Measurements from ENCODE around the gene ZNF681. TPM values are rescaled to one million over a fixed set of nuclear protein-coding genes. Genes with fewer than 3 reads are reported as not detected.
"Not testable (repeated sequence)": the region's sequence is repeated elsewhere in the genome, so short reads cannot be mapped to it uniquely, and the experiment has no call there.

The ZNF681 gene
- total RNA-seq, 1 donor from 2014 or later: 1.4 TPM

GRCh38 chr19:23783636-23784035 lies 24.9 kb upstream of the ZNF681 start:
- DNase-seq (ENCODE audit: low spot score): no peak
- Mint-ChIP-seq H3K9me3 (ENCODE audit: low read depth) (peaks cover 17% of the 10 kb centered on the region), H3K36me3 (ENCODE audit: low read depth) (peaks cover 17% of the 10 kb centered on the region), H3K4me1 (ENCODE audit: low read depth) (peaks cover 8% of the 10 kb centered on the region), H3K27ac (ENCODE audit: unreplicated experiment) (no peak overlapping the region), H3K27me3 (ENCODE audit: low read depth) (no peaks in the 10 kb centered on the region), H3K4me3 (ENCODE audit: unreplicated experiment) (no peak overlapping the region)
- TF ChIP-seq CTCF (IDR thresholded peaks at IDR 0.05): no peak

DNA sequence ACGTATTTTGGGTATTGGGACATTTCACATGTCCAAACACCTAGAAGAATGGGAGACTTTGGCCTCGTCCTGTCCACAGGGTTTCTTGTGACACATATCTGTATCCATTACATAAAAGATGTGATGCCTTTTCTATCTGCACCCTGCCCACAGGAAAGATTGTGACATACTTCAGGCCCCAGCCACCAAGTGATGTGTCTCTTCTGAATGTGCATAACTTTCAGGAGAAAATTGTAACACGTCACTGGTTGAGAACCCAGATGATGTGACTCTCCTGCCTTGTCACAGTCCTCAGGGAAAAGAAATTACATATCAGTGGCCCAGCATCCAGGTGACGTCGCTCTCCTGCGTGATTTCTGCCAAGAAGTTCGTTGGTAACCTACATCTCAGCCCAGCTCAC lies 21.0 kb upstream of the ZNF681 start:
- H3K27ac Mint-ChIP-seq (ENCODE audit: unreplicated experiment): no peak overlapping the region
- H3K9me3 Mint-ChIP-seq (ENCODE audit: low read depth): peaks cover 14% of the 10 kb centered on the region
- DNase-seq (ENCODE audit: low spot score): no peak
- no peak for TF ChIP-seq CTCF (IDR thresholded peaks at IDR 0.05)
- no peaks in the 10 kb centered on the region for H3K27me3 Mint-ChIP-seq (ENCODE audit: low read depth)
- H3K4me3 Mint-ChIP-seq (ENCODE audit: unreplicated experiment): no peak overlapping the region
- H3K4me1 Mint-ChIP-seq (ENCODE audit: low read depth): no peaks in the 10 kb centered on the region
- peaks cover 23% of the 10 kb centered on the region for H3K36me3 Mint-ChIP-seq (ENCODE audit: low read depth)

- H3K9me3 Mint-ChIP-seq (ENCODE audit: low read depth): peaks cover 14% of the 10 kb centered on the region
- no peaks in the 10 kb centered on the region for H3K27me3 Mint-ChIP-seq (ENCODE audit: low read depth)
- H3K4me1 Mint-ChIP-seq (ENCODE audit: low read depth): no peaks in the 10 kb centered on the region
- H3K27ac Mint-ChIP-seq (ENCODE audit: unreplicated experiment): no peak overlapping the region
- no peak overlapping the region for H3K4me3 Mint-ChIP-seq (ENCODE audit: unreplicated experiment)
- no peak for DNase-seq (ENCODE audit: low spot score)
- TF ChIP-seq CTCF (IDR thresholded peaks at IDR 0.05): no peak
- H3K36me3 Mint-ChIP-seq (ENCODE audit: low read depth): peaks cover 25% of the 10 kb centered on the region
Observed at GRCh38 chr19:23778566-23778965, 19.9 kb upstream of the ZNF681 start.

- not testable (repeated sequence) for H3K27ac Mint-ChIP-seq (ENCODE audit: unreplicated experiment); H3K4me3 Mint-ChIP-seq (ENCODE audit: unreplicated experiment)
- peaks cover 25% of the 10 kb centered on the region for H3K36me3 Mint-ChIP-seq (ENCODE audit: low read depth)
Observed at GRCh38 chr19:23778036-23778435, 19.3 kb upstream of the ZNF681 start.

DNA sequence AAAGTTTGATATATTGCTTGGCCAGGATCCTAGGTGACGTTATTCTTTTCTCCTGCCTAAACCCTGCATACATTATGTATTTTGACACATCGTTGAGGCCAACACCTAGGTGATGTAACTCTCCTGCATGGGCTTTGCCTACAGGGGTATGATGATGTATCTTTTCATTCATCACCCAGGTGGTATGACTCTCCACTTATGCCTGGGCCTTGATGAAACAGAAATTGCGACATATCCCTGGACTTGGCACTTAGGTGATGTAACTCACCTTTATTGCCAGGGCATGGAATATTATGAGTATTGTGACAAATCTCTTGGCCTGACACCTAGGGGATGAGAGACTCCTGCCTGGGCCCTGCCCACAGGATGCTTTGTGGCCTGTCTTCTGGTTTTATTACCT lies 18.5 kb upstream of the ZNF681 start:
- H3K4me3 Mint-ChIP-seq (ENCODE audit: unreplicated experiment): no peak overlapping the region
- H3K9me3 Mint-ChIP-seq (ENCODE audit: low read depth): peaks cover 14% of the 10 kb centered on the region
- TF ChIP-seq CTCF (IDR thresholded peaks at IDR 0.05): no peak
- H3K27me3 Mint-ChIP-seq (ENCODE audit: low read depth): no peaks in the 10 kb centered on the region
- H3K36me3 Mint-ChIP-seq (ENCODE audit: low read depth): peaks cover 22% of the 10 kb centered on the region
- DNase-seq (ENCODE audit: low spot score): no peak
- H3K27ac Mint-ChIP-seq (ENCODE audit: unreplicated experiment): no peak overlapping the region
- H3K4me1 Mint-ChIP-seq (ENCODE audit: low read depth): no peaks in the 10 kb centered on the region

More at GRCh38 chr19:23778036-23778435, 19.3 kb upstream of the ZNF681 start:
- not testable (repeated sequence) for H3K27me3 Mint-ChIP-seq (ENCODE audit: low read depth); DNase-seq (ENCODE audit: low spot score); H3K4me1 Mint-ChIP-seq (ENCODE audit: low read depth)
- peaks cover 14% of the 10 kb centered on the region for H3K9me3 Mint-ChIP-seq (ENCODE audit: low read depth)

- no peak overlapping the region for H3K4me3 Mint-ChIP-seq (ENCODE audit: unreplicated experiment)
- peaks cover 20% of the 10 kb centered on the region for H3K36me3 Mint-ChIP-seq (ENCODE audit: low read depth)
Observed at GRCh38 chr19:23776507-23777205, 18.0 kb upstream of the ZNF681 start.

More at GRCh38 chr19:23776507-23777205, 18.0 kb upstream of the ZNF681 start:
- Mint-ChIP-seq H3K27ac (ENCODE audit: unreplicated experiment) (no peak overlapping the region), H3K27me3 (ENCODE audit: low read depth) (no peaks in the 10 kb centered on the region), H3K9me3 (ENCODE audit: low read depth) (peaks cover 9% of the 10 kb centered on the region), H3K4me1 (ENCODE audit: low read depth) (no peaks in the 10 kb centered on the region)
- no peak for TF ChIP-seq CTCF (IDR thresholded peaks at IDR 0.05)
- no peak for DNase-seq (ENCODE audit: low spot score)

Data from chondrocyte (in vitro differentiated cells).